WTC11 (cell line): Measurements from ENCODE around the gene AKT1S1. TPM values are rescaled to one million over a fixed set of nuclear protein-coding genes. Genes with fewer than 3 reads are reported as not detected.

Source experiments
- ATAC-seq: fragments of 200-7000 bp; cut with Tn5 transposase; 2 replicates; pipeline ENCODE4 v1.10.0; 2021; ENCODE audit warnings: mild to moderate bottlenecking, moderate library complexity
- CTCF ChIA-PET: fragments of 300-600 bp; sonication (Branson Sonifier 250); formaldehyde crosslinking; loops from one replicate; lab custom pipeline; 2021; ENCODE audit warnings: antibody characterized with exemption; lab: Charles Lee
- POLR2A ChIA-PET: fragments of 350-600 bp; sonication (Branson Sonifier 250); formaldehyde crosslinking; loops from one replicate; lab custom pipeline; 2021; ENCODE audit warnings: antibody characterized with exemption; lab: Charles Lee
- DNase-seq: peaks from one replicate; pipeline ENCODE4 v3.0.0; 2021; ENCODE audit warnings: low spot score
- H3K27ac Mint-ChIP-seq: 2 replicates; pipeline ENCODE4 v1.8.0; 2021; ENCODE audit warnings: mixed read lengths
- H3K27me3 Mint-ChIP-seq: 2 replicates; pipeline ENCODE4 v1.8.0; 2021; ENCODE audit warnings: low read depth, mild to moderate bottlenecking, moderate library complexity, mixed read lengths
- H3K36me3 Mint-ChIP-seq: 2 replicates; pipeline ENCODE4 v1.8.0; 2021; ENCODE audit warnings: mixed read lengths
- H3K4me1 Mint-ChIP-seq: 2 replicates; pipeline ENCODE4 v1.8.0; 2022; ENCODE audit warnings: mixed read lengths
- H3K4me3 Mint-ChIP-seq: 2 replicates; pipeline ENCODE4 v1.8.0; 2021; ENCODE audit warnings: mild to moderate bottlenecking, moderate library complexity, mixed read lengths
- H3K9me3 Mint-ChIP-seq: 2 replicates; pipeline ENCODE4 v1.8.0; 2021; ENCODE audit warnings: mixed read lengths
- ATF3 ChIP-seq: sonication (generic); formaldehyde crosslinking; conservative IDR thresholded peaks from 2 replicates; pipeline ENCODE4 v1.8.1; 2022; ENCODE audit warnings: mild to moderate bottlenecking, missing genetic modification reagents
- ATF6 ChIP-seq: sonication (generic); formaldehyde crosslinking; IDR thresholded peaks from 2 replicates; pipeline ENCODE4 v1.8.1; 2023; ENCODE audit warnings: mild to moderate bottlenecking, missing genetic modification reagents
- CDX4 ChIP-seq: fragments of 250-450 bp; sonication (Bioruptor Pico); IDR thresholded peaks from 2 replicates; pipeline ENCODE4 v1.9.0; 2021; ENCODE audit warnings: moderate library complexity, mild to moderate bottlenecking, inconsistent platforms, borderline replicate concordance
- CTCF ChIP-seq: fragments of 200-600 bp; IDR thresholded peaks from 2 replicates; pipeline ENCODE4 v1.8.0; 2022; ENCODE audit warnings: antibody characterized with exemption
- E2F1 ChIP-seq: sonication (generic); formaldehyde crosslinking; IDR thresholded peaks from 2 replicates; pipeline ENCODE4 v1.8.0; 2022; ENCODE audit warnings: mild to moderate bottlenecking, missing genetic modification reagents
- E2F4 ChIP-seq: sonication (generic); formaldehyde crosslinking; IDR thresholded peaks from 2 replicates; pipeline ENCODE4 v1.8.1; 2022; ENCODE audit warnings: low read depth, mild to moderate bottlenecking, moderate library complexity, missing genetic modification reagents, borderline replicate concordance
- ETV6 ChIP-seq: sonication (generic); formaldehyde crosslinking; IDR thresholded peaks from 2 replicates; pipeline ENCODE4 v1.8.1; 2022; ENCODE audit warnings: mild to moderate bottlenecking, missing genetic modification reagents
- FOXP1 ChIP-seq: sonication (generic); formaldehyde crosslinking; IDR thresholded peaks from 2 replicates; pipeline ENCODE4 v1.8.0; 2022; ENCODE audit warnings: missing genetic modification reagents, mild to moderate bottlenecking, moderate library complexity, borderline replicate concordance
- HMGXB4 ChIP-seq: sonication (generic); formaldehyde crosslinking; IDR thresholded peaks from 2 replicates; pipeline ENCODE4 v1.8.1; 2023; ENCODE audit warnings: mild to moderate bottlenecking, moderate library complexity, missing genetic modification reagents
- IRF2 ChIP-seq: sonication (generic); formaldehyde crosslinking; IDR thresholded peaks from 2 replicates; pipeline ENCODE4 v1.8.0; 2022; ENCODE audit warnings: low read depth, missing genetic modification reagents, borderline replicate concordance
- KAT7 ChIP-seq: sonication (generic); formaldehyde crosslinking; IDR thresholded peaks from 2 replicates; pipeline ENCODE4 v1.8.1; 2023; ENCODE audit warnings: missing genetic modification reagents, mild to moderate bottlenecking, borderline replicate concordance
- MAX ChIP-seq: sonication (generic); formaldehyde crosslinking; IDR thresholded peaks from 2 replicates; pipeline ENCODE4 v1.8.0; 2022; ENCODE audit warnings: mild to moderate bottlenecking, missing genetic modification reagents
- NR1H2 ChIP-seq: sonication (generic); formaldehyde crosslinking; IDR thresholded peaks from 2 replicates; pipeline ENCODE4 v1.9.0; 2021; ENCODE audit warnings: mild to moderate bottlenecking, moderate library complexity, missing genetic modification reagents
- RORB ChIP-seq: fragments of 250-450 bp; sonication (Bioruptor Pico); IDR thresholded peaks from 2 replicates; pipeline ENCODE4 v1.9.0; 2021; ENCODE audit warnings: mild to moderate bottlenecking
- SP1 ChIP-seq: sonication (generic); formaldehyde crosslinking; conservative IDR thresholded peaks from 2 replicates; pipeline ENCODE4 v1.8.1; 2022; ENCODE audit warnings: missing genetic modification reagents
- TEAD4 ChIP-seq: sonication (generic); formaldehyde crosslinking; IDR thresholded peaks from 2 replicates; pipeline ENCODE4 v1.8.0; 2022; ENCODE audit warnings: mild to moderate bottlenecking, missing genetic modification reagents
- ZNF138 ChIP-seq: sonication (generic); formaldehyde crosslinking; conservative IDR thresholded peaks from 2 replicates; pipeline ENCODE4 v1.8.1; 2022; ENCODE audit warnings: mild to moderate bottlenecking, moderate library complexity, missing genetic modification reagents
- ZNF232 ChIP-seq: sonication (generic); formaldehyde crosslinking; IDR thresholded peaks from 2 replicates; pipeline ENCODE4 v1.8.0; 2022; ENCODE audit warnings: mild to moderate bottlenecking, missing genetic modification reagents
- ZNF263 ChIP-seq: sonication (generic); formaldehyde crosslinking; IDR thresholded peaks from 2 replicates; pipeline ENCODE4 v1.8.1; 2022; ENCODE audit warnings: low read depth, mild to moderate bottlenecking, moderate library complexity, missing genetic modification reagents
- total RNA-seq: library from RNA; stranded (reverse); gene quantifications from 3 replicates; pipeline ENCODE4 v1.2.3, GENCODE V29; 2021

Gene AKT1S1
- total RNA-seq, 1 experiment from 2014 or later: 47.8 TPM

- H3K27ac Mint-ChIP-seq: peak overlapping the region; percentile 64
- H3K9me3 Mint-ChIP-seq: no peaks in the 10 kb centered on the region
- H3K4me1 Mint-ChIP-seq: peaks cover 22% of the 10 kb centered on the region
- peaks cover 37% of the 10 kb centered on the region for H3K36me3 Mint-ChIP-seq
- no peaks in the 10 kb centered on the region; the same call in 1 of the 2 replicates for H3K27me3 Mint-ChIP-seq
- no peak overlapping the region for H3K4me3 Mint-ChIP-seq
- DNase-seq (no peak), ATAC-seq (no peak)
- CTCF ChIA-PET: interaction anchor here (1.1 to 1.5 kb wide), 3 partner anchors 9 to 313 kb away, joined by 3 to 8 read pairs (median 3); partner anchors contain the start of gene FUZ
- POLR2A ChIA-PET: interaction anchor here (1.1 to 1.2 kb wide), 2 partner anchors 10 to 48 kb away, joined by 3 read pairs; no protein-coding TSS in a partner anchor
- TF ChIP-seq FOXP1 (CRISPR knock-in tag) (0 out of 2 replicates have a peak, but pooled peaks have one; percentile 35), E2F1 (no peak)
Observed at GRCh38 chr19:49860336-49861102, 16.6 kb downstream of the AKT1S1 start.

- H3K27me3 Mint-ChIP-seq: no peaks in the 10 kb centered on the region; the same call in 1 of the 2 replicates
- peaks cover 35% of the 10 kb centered on the region for H3K36me3 Mint-ChIP-seq
- peak overlapping the region; percentile 74 for H3K27ac Mint-ChIP-seq
- ATAC-seq: no peak
- POLR2A ChIA-PET: interaction anchor here (0.7 to 2.4 kb wide), 2 partner anchors 10 to 1657 kb away, joined by 3 to 7 read pairs; no protein-coding TSS in a partner anchor
- TF ChIP-seq ZNF232 (no peak), E2F4 (CRISPR knock-in tag) (no peak), ATF6 (CRISPR knock-in tag) (no peak), ATF3 (CRISPR knock-in tag) (no peak), SP1 (CRISPR knock-in tag) (no peak), IRF2 (CRISPR knock-in tag) (no peak), NR1H2 (no peak), ETV6 (CRISPR knock-in tag) (no peak), RORB (CRISPR knock-in tag) (no peak), ZNF263 (CRISPR knock-in tag) (no peak), HMGXB4 (no peak), MAX (no peak), CDX4 (no peak), CTCF (no peak), ZNF138 (CRISPR knock-in tag) (no peak), KAT7 (CRISPR knock-in tag) (no peak), TEAD4 (CRISPR knock-in tag) (no peak)
- DNase-seq: no peak
- no peaks in the 10 kb centered on the region for H3K9me3 Mint-ChIP-seq
- peaks cover 15% of the 10 kb centered on the region for H3K4me1 Mint-ChIP-seq
- CTCF ChIA-PET: interaction anchor here (1.5 to 2.1 kb wide), 3 partner anchors 9 to 313 kb away, joined by 3 to 8 read pairs (median 6); partner anchors contain the start of gene FUZ
- no peak overlapping the region for H3K4me3 Mint-ChIP-seq
Observed at GRCh38 chr19:49859682-49860335, 17.3 kb downstream of the AKT1S1 start.
